SK-N-MC (cell line): Measurements from ENCODE around the gene ADGRL1.

Experiments used
- EZH2 ChIP-seq: fragments of 200-600 bp; sonication (generic); IDR thresholded peaks from one replicate; pipeline ENCODE4 v1.6.1; 2017; ENCODE audit warnings: antibody characterized with exemption
- POLR2AphosphoS5 ChIP-seq: IDR thresholded peaks from 2 replicates; pipeline ENCODE4 v1.6.1; 2012; ENCODE audit warnings: mild to moderate bottlenecking, low read depth, low read length, borderline replicate concordance

- TF ChIP-seq POLR2AphosphoS5 (no peak), EZH2 (no peak)
Observed at GRCh38 chr19:14112051-14112808, 93.7 kb downstream of the ADGRL1 start.
